CD4-positive, alpha-beta T cell (primary cell): ENCODE measurements around the gene DBN1. TPM values are rescaled to one million over a fixed set of nuclear protein-coding genes. Genes with fewer than 3 reads are reported as not detected.

Experiments
- ATAC-seq: fragments of 200-7000 bp; cut with Tn5 transposase; one replicate; pipeline ENCODE4 v1.10.0; 2022; ENCODE audit warnings: mild to moderate bottlenecking; ENCODE audit not compliant: poor library complexity
- CTCF ChIA-PET: fragments of 350-600 bp; sonication (Branson Sonifier 250); formaldehyde crosslinking; loops from one replicate; lab custom pipeline; 2021; ENCODE audit warnings: antibody characterized with exemption, inconsistent platforms; lab: Charles Lee
- POLR2A ChIA-PET: fragments of 350-600 bp; sonication (Branson Sonifier 250); formaldehyde crosslinking; loops from one replicate; lab custom pipeline; 2021; ENCODE audit warnings: antibody characterized with exemption, inconsistent platforms; lab: Charles Lee
- DNase-seq, 14 experiments: peaks; one replicate each; pipeline ENCODE4 v3.0.0-alpha.2; 2013 to 2020; ENCODE audit warnings: mixed read lengths in 2 of 14
- H3K27ac ChIP-seq, 2 donors: one replicate each; pipeline versions ENCODE4 v1.5.1 to v1.7.0; 2013; ENCODE audit warnings: low read length in 2 of 2, low read depth in 1 of 2, mild to moderate bottlenecking in 1 of 2
- H3K27me3 ChIP-seq, 2 experiments: 1 replicate in 1 of 2; 2 replicates in 1 of 2; pipeline versions ENCODE4 v1.6.1 to v1.7.0; 2013; ENCODE audit warnings: low read length in 2 of 2, control low read depth in 1 of 2, mild to moderate bottlenecking in 1 of 2, moderate library complexity in 1 of 2; ENCODE audit not compliant: insufficient read depth in 2 of 2, control insufficient read depth in 1 of 2
- H3K36me3 ChIP-seq: one replicate; pipeline ENCODE4 v1.6.1; 2013; ENCODE audit warnings: low read length, control low read depth; ENCODE audit not compliant: insufficient read depth
- H3K4me1 ChIP-seq: one replicate; pipeline ENCODE4 v1.6.1; 2013; ENCODE audit warnings: low read length, control low read depth; ENCODE audit not compliant: insufficient read depth
- H3K4me3 ChIP-seq: one replicate; pipeline ENCODE4 v1.5.1; 2013; ENCODE audit warnings: mild to moderate bottlenecking, low read length, moderate library complexity
- H3K9me3 ChIP-seq, 2 experiments: 1 replicate in 1 of 2; 2 replicates in 1 of 2; pipeline versions ENCODE4 v1.6.1 to v1.7.0; 2013; ENCODE audit warnings: low read length in 2 of 2, mild to moderate bottlenecking in 2 of 2, control low read depth in 1 of 2, moderate library complexity in 1 of 2; ENCODE audit not compliant: control insufficient read depth in 1 of 2, insufficient read depth in 1 of 2
- H3K27ac Mint-ChIP-seq: one replicate; pipeline ENCODE4 v1.8.0; 2020; ENCODE audit warnings: mixed read lengths
- H3K27me3 Mint-ChIP-seq: one replicate; pipeline ENCODE4 v1.8.0; 2021; ENCODE audit warnings: mixed read lengths
- H3K36me3 Mint-ChIP-seq: one replicate; pipeline ENCODE4 v1.8.0; 2021; ENCODE audit warnings: low read depth, mixed read lengths
- H3K4me1 Mint-ChIP-seq: one replicate; pipeline ENCODE4 v1.8.0; 2021; ENCODE audit warnings: low read depth, mixed read lengths
- H3K4me3 Mint-ChIP-seq: one replicate; pipeline ENCODE4 v1.8.0; 2020; ENCODE audit warnings: mild to moderate bottlenecking, mixed read lengths
- H3K9me3 Mint-ChIP-seq: one replicate; pipeline ENCODE4 v1.8.0; 2020; ENCODE audit warnings: mixed read lengths
- intact Hi-C, 2 experiments: fragments of 100-400 bp; cut with DNase I in 1 of 2; cut with micrococcal nuclease in 1 of 2; formaldehyde crosslinking; loops; one replicate each; pipeline versions ENCODE4 v1.15.1 to v1.9.0; 2023 to 2025; cut with DNase I, micrococcal nuclease
- total RNA-seq, 174 experiments: library from RNA in 2 of 174; stranded (reverse) in 2 of 174; gene quantifications; one replicate each; pipeline ENCODE4 v1.2.3 and lab custom pipeline; 2021 to 2026
- TF ChIP-seq, protein P1 (sequence below): fragments of 200-600 bp; IDR thresholded peaks from one replicate; pipeline ENCODE4 v1.8.0; 2022; ENCODE audit warnings: antibody characterized with exemption, mild to moderate bottlenecking

The DBN1 gene
- total RNA-seq, 2 experiments from 2014 or later = 1.8 to 2.5 TPM

DNA sequence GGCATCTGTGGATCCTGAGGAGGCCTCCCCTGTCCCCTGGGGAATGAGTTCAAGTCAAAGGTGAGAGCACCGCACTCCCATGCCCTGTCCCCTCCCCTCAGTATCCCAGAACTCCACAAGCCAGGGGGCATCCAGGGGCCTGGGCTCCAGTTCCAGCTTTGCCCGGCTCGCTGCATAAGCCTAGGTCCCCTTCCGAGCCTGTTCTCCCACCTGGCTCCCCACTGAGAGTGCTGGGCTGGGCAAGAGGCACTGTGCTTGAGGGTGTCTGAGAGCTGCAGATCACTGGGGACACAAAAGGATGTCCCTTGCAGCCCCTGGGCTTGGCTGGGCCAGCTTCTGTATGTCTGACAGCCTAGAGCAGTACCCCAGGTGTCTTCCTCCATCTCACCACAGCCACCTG lies 31.6 kb upstream of the DBN1 start:
- intact Hi-C loops = no loop called here
- ChIA-PET POLR2A (no interaction called here), CTCF (no interaction called here)

DNA sequence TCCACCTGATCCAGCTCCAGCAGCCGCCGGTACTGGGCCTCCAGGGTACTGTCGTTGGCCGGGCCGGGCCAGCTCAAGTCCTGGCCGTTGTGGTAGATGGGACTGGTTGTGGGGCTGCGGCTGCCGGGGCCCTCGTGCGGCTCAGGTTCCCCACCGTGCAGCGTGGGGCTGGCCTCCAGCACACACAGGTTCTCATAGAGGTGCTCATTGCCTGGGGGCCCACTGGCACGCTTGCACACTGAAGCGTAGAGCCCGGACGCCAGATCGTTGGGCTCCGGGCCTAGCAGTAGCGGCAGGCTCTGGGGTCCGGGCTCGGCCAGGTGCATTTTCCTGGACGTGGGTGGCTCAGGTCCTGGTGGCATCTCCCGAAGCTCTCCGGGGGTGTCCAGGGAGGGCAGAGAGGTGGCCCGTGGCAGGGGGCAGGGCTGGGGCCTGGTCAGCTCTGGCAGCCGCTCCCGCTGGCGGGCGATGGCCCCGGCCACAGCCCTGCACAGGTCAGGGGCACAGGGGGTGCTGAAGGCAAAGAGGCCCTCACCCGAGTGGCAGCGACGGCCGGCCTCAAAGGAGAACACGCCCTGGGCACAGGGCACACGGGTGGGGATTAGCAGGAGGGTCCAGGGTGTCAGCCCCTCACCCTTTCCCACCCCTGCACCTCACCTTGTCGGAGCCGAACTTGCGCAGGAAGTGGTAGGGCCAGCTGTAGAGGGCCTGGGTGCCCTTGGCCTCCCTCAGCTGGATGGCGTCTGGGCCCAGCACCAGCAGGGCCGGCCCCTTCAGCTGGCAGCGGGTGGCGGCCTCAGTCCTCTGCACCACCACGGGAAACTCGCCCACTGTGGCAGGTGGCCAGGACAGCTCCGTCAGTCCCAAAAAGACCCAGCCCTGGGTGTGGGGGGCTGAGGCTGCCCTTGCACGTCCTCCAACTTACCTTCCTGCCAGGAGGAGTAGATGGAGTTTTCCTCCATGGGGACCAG lies 30.9 kb upstream of the DBN1 start:
- no peak for ATAC-seq
- peaks cover 10% of the 10 kb centered on the region for H3K4me1 Mint-ChIP-seq
- H3K27ac ChIP-seq = no peak overlapping the region
- H3K27ac Mint-ChIP-seq = no peak overlapping the region
- peak in 1 of 14 experiments; percentile 31 for DNase-seq
- peaks cover 10% of the 10 kb centered on the region for H3K4me1 ChIP-seq
- no peak overlapping the region for H3K4me3 ChIP-seq
- no peaks in the 10 kb centered on the region for H3K9me3 ChIP-seq
- ChIA-PET POLR2A (no interaction called here), CTCF (interaction anchor here (4.1 kb wide), 1 partner anchor 114 kb away, joined by 41 read pairs; no protein-coding TSS in a partner anchor)
- H3K9me3 Mint-ChIP-seq = no peaks in the 10 kb centered on the region
- no peaks in the 10 kb centered on the region for H3K36me3 Mint-ChIP-seq
- TF ChIP-seq, protein P1, sequence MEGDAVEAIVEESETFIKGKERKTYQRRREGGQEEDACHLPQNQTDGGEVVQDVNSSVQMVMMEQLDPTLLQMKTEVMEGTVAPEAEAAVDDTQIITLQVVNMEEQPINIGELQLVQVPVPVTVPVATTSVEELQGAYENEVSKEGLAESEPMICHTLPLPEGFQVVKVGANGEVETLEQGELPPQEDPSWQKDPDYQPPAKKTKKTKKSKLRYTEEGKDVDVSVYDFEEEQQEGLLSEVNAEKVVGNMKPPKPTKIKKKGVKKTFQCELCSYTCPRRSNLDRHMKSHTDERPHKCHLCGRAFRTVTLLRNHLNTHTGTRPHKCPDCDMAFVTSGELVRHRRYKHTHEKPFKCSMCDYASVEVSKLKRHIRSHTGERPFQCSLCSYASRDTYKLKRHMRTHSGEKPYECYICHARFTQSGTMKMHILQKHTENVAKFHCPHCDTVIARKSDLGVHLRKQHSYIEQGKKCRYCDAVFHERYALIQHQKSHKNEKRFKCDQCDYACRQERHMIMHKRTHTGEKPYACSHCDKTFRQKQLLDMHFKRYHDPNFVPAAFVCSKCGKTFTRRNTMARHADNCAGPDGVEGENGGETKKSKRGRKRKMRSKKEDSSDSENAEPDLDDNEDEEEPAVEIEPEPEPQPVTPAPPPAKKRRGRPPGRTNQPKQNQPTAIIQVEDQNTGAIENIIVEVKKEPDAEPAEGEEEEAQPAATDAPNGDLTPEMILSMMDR = no peak
- H3K27me3 ChIP-seq = no peaks in the 10 kb centered on the region
- no peaks in the 10 kb centered on the region for H3K27me3 Mint-ChIP-seq
- intact Hi-C loops = no loop called here
- H3K4me3 Mint-ChIP-seq = no peak overlapping the region
- no peaks in the 10 kb centered on the region for H3K36me3 ChIP-seq

More for the DNA sequence above, 31.6 kb upstream of the DBN1 start:
- TF ChIP-seq, protein P1 = no peak
- Mint-ChIP-seq H3K9me3 (no peaks in the 10 kb centered on the region), H3K36me3 (no peaks in the 10 kb centered on the region), H3K27ac (no peak overlapping the region), H3K4me1 (peaks cover 5% of the 10 kb centered on the region), H3K27me3 (no peaks in the 10 kb centered on the region), H3K4me3 (no peak overlapping the region)
- Histone ChIP-seq H3K4me3 (no peak overlapping the region), H3K9me3 (no peaks in the 10 kb centered on the region), H3K36me3 (no peaks in the 10 kb centered on the region), H3K27me3 (no peaks in the 10 kb centered on the region), H3K4me1 (peaks cover 17% of the 10 kb centered on the region), H3K27ac (no peak overlapping the region)
- DNase-seq = no peak
- ATAC-seq = no peak

DNA sequence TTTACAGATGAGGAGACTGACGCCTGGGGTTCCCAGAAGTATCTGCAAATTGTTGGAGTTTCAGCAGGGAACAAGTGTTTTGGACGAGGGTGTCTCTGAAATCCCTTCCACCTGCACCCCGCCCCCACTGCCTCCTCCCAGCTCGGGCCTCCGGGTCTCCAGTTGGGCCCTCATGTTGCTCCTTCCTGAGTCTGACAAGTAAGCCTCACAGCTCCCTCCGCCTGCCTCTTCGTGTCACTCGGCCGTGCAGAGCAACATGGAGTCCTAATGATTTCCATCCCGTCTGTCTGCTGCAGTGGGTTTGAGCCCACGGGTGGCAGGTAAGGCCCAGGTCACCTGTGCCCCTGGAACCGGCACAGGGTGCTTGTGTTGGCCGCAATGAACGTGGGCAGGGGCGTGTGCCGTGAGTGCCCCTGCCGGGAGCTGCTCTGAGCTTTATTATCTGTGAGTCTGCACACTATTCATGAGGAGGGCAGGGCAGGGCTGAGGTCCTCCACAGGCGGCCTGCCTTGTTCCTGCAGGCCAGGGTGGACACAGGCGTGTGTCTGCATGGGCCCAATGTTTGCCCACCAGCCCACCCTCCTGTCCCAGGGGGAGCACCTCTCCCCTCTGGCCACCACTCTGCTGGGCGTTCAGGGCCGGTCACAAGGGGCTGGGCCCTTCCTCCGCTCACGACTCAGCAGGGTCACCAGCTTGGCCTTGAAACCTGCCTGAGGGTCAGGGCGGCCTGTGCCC lies 30.1 kb upstream of the DBN1 start:
- CTCF ChIA-PET = interaction anchor here (4.1 kb wide), 1 partner anchor 113 kb away, joined by 41 read pairs; no protein-coding TSS in a partner anchor
- TF ChIP-seq, protein P1 = no peak
- Histone ChIP-seq H3K27ac (no peak overlapping the region), H3K4me1 (peaks cover 8% of the 10 kb centered on the region), H3K27me3 (no peaks in the 10 kb centered on the region), H3K9me3 (no peaks in the 10 kb centered on the region), H3K36me3 (no peaks in the 10 kb centered on the region), H3K4me3 (no peak overlapping the region)
- H3K9me3 Mint-ChIP-seq = no peaks in the 10 kb centered on the region
- intact Hi-C loops = no loop called here
- ATAC-seq (no peak), DNase-seq (no peak)
- no peak overlapping the region for H3K4me3 Mint-ChIP-seq
- no peaks in the 10 kb centered on the region for H3K27me3 Mint-ChIP-seq
- peaks cover 14% of the 10 kb centered on the region for H3K4me1 Mint-ChIP-seq
- POLR2A ChIA-PET = no interaction called here
- H3K27ac Mint-ChIP-seq = no peak overlapping the region
- H3K36me3 Mint-ChIP-seq = no peaks in the 10 kb centered on the region
